HepG2 (cell line): ENCODE data around the gene LRRC8E. TPM values are rescaled to one million over a fixed set of nuclear protein-coding genes. Genes with fewer than 3 reads are reported as not detected.

Source experiments
- ATAC-seq: fragments of 200-7000 bp; cut with Tn5 transposase; 3 replicates; pipeline ENCODE4 v1.9.1; 2020; ENCODE audit warnings: mild to moderate bottlenecking, moderate library complexity
- BruUV-seq: library from RNA; stranded (reverse); fragments of 400-500 nt; replicated peaks from 2 replicates; lab custom pipeline; 2021; lab: Mats Ljungman, UMichigan
- CTCF ChIA-PET: fragments of 300-600 bp; formaldehyde crosslinking; extraction: SDS; loops from one replicate; lab custom pipeline; 2021; ENCODE audit warnings: low total read pairs, inconsistent platforms, low intra/inter-chr PET ratio; lab: Yijun Ruan, JAX
- POLR2A ChIA-PET: fragments of 350-600 bp; sonication (Branson Sonifier 250); formaldehyde crosslinking; loops from one replicate; lab custom pipeline; 2020; ENCODE audit warnings: antibody characterized with exemption, inconsistent platforms; lab: Yijun Ruan, JAX
- DNase-seq: peaks from one replicate; pipeline ENCODE4 v3.0.0-alpha.2; 2015; ENCODE audit warnings: low spot score
- FAIRE-seq: peaks from 3 replicates; lab custom pipeline; 2011; peaks lifted over from hg19 to GRCh38; lab: Jason Lieb, UNC
- H2AFZ ChIP-seq: one replicate; pipeline ENCODE4 v1.6.1; 2011; ENCODE audit warnings: low read length, inconsistent platforms
- H3K27ac ChIP-seq: fragments of 300-600 bp; 3 replicates; pipeline ENCODE4 v1.8.0; 2011; ENCODE audit warnings: mixed run types, mild to moderate bottlenecking, mixed read lengths, low read length, inconsistent platforms; ENCODE audit not compliant: insufficient read depth; ENCODE audit errors: extremely low read length
- H3K27me3 ChIP-seq, 2 experiments: fragments of 200-600 bp in 1 of 2; 2 replicates in 1 of 2; 3 replicates in 1 of 2; pipeline versions ENCODE4 v1.6.0 to v1.8.0; 2011; ENCODE audit warnings: low read length in 2 of 2, mild to moderate bottlenecking in 2 of 2, moderate library complexity in 2 of 2, inconsistent platforms in 1 of 2; ENCODE audit not compliant: insufficient read depth in 2 of 2, control insufficient read depth in 1 of 2
- H3K36me3 ChIP-seq, 2 experiments: fragments of 200-600 bp in 1 of 2; replicated peaks in 1 of 2; 2 replicates in 1 of 2; 3 replicates in 1 of 2; pipeline versions ENCODE4 v1.5.1 to v1.8.0; 2011; ENCODE audit warnings: low read length in 2 of 2, inconsistent platforms in 1 of 2; ENCODE audit not compliant: insufficient read depth in 2 of 2, control insufficient read depth in 1 of 2
- H3K4me1 ChIP-seq: 2 replicates; pipeline ENCODE4 v1.5.1; 2012; ENCODE audit warnings: low read length, inconsistent platforms; ENCODE audit not compliant: insufficient read depth
- H3K4me2 ChIP-seq: 2 replicates; pipeline ENCODE4 v1.6.0; 2011; ENCODE audit warnings: low read depth, low read length, inconsistent platforms
- H3K4me3 ChIP-seq, 3 experiments: fragments of 200-600 bp in 1 of 3; sonication (generic), shearing (Covaris generic) in 1 of 3; replicated peaks in 1 of 3; 2 replicates each; pipeline ENCODE4 v1.5.1; 2011 to 2016; ENCODE audit warnings: low read length in 3 of 3, inconsistent platforms in 2 of 3, low read depth in 2 of 3, mild to moderate bottlenecking in 2 of 3, control low read depth in 1 of 3, mixed read lengths in 1 of 3; ENCODE audit not compliant: insufficient read depth in 1 of 3
- H3K79me2 ChIP-seq: one replicate; pipeline ENCODE4 v1.6.1; 2011; ENCODE audit warnings: low read length, inconsistent platforms; ENCODE audit not compliant: insufficient read depth
- H3K9ac ChIP-seq: 2 replicates; pipeline ENCODE4 v1.6.0; 2011; ENCODE audit warnings: mild to moderate bottlenecking, low read depth, low read length, inconsistent platforms; ENCODE audit not compliant: insufficient read depth
- H3K9me3 ChIP-seq: 2 replicates; pipeline ENCODE4 v1.5.1; 2012; ENCODE audit warnings: mild to moderate bottlenecking, low read length
- H4K20me1 ChIP-seq: 2 replicates; pipeline ENCODE4 v1.6.0; 2011; ENCODE audit warnings: inconsistent platforms, mild to moderate bottlenecking, low read length, moderate library complexity; ENCODE audit not compliant: insufficient read depth
- ARID2 ChIP-seq: sonication (generic); formaldehyde crosslinking; IDR thresholded peaks from 2 replicates; pipeline ENCODE4 v1.8.1; 2022; ENCODE audit warnings: mild to moderate bottlenecking, missing genetic modification reagents, borderline replicate concordance
- ISL2 ChIP-seq: sonication (generic); formaldehyde crosslinking; IDR thresholded peaks from 2 replicates; pipeline ENCODE4 v1.5.0; 2020; ENCODE audit warnings: missing genetic modification reagents
- REXO4 ChIP-seq: sonication (generic); formaldehyde crosslinking; IDR thresholded peaks from 2 replicates; pipeline ENCODE4 v1.8.0; 2022; ENCODE audit warnings: missing genetic modification reagents, mild to moderate bottlenecking, borderline replicate concordance
- ZFP37 ChIP-seq: sonication (generic); formaldehyde crosslinking; IDR thresholded peaks from 2 replicates; pipeline ENCODE4 v1.4.0; 2020; ENCODE audit warnings: missing genetic modification reagents, borderline replicate concordance
- ZMYM3 ChIP-seq: sonication (generic); formaldehyde crosslinking; IDR thresholded peaks from 2 replicates; pipeline ENCODE4 v1.5.1; 2020; ENCODE audit warnings: mild to moderate bottlenecking, missing genetic modification reagents
- ZNF121 ChIP-seq: sonication (generic); formaldehyde crosslinking; IDR thresholded peaks from 2 replicates; pipeline ENCODE4 v1.5.0; 2020; ENCODE audit warnings: mild to moderate bottlenecking, missing genetic modification reagents
- ZNF766 ChIP-seq: sonication (generic); formaldehyde crosslinking; IDR thresholded peaks from 2 replicates; pipeline ENCODE4 v1.5.0; 2020; ENCODE audit warnings: missing genetic modification reagents, borderline replicate concordance
- WGBS: methylation state at CpG from one replicate; pipeline ENCODE4 v1.1.6; 2017; ENCODE audit warnings: low lambda C conversion rate; 5-methylcytosine and 5-hydroxymethylcytosine counted together
- in situ Hi-C: cut with HindIII; loops from 2 replicates; pipeline ENCODE4 v1.10.0; 2017; ENCODE audit warnings: low pct_unique_long_range_greater_than_20kb; ENCODE audit not compliant: extremely low pct_ligation_motif_present
- intact Hi-C: fragments of 100-400 bp; cut with micrococcal nuclease; formaldehyde crosslinking; loops from one replicate; pipeline ENCODE4 v1.10.0; 2022; ENCODE audit not compliant: unreplicated experiment
- polyA plus RNA-seq, 8 experiments: library from polyadenylated mRNA; depleted of rRNA in 3 of 8; stranded (reverse) in 7 of 8; unstranded in 1 of 8; fragments of >200 nt; fragmentation: Illumina TruSeq in 4 of 8; extraction: Trizol in 4 of 8; gene quantifications; 2 replicates each; pipeline versions ENCODE4 v1.2.1 to v1.2.3, GENCODE V29; 2011 to 2016; ENCODE audit warnings: low read depth in 4 of 8, missing spikeins in 1 of 8, mixed read lengths in 1 of 8; ENCODE audit not compliant: insufficient read depth in 1 of 8
- total RNA-seq, 5 experiments: library from RNA; depleted of rRNA; stranded (reverse); fragments of >200 nt; fragmentation: Illumina TruSeq; extraction: Trizol; gene quantifications; 2 replicates each; pipeline ENCODE4 v1.2.3, GENCODE V29; 2016; ENCODE audit warnings: low read depth in 1 of 5
- TF ChIP-seq, protein P1 (sequence below): sonication (generic); formaldehyde crosslinking; IDR thresholded peaks from 2 replicates; pipeline ENCODE4 v1.4.0; 2020; ENCODE audit warnings: mild to moderate bottlenecking, low read depth, missing genetic modification reagents
- TF ChIP-seq, protein P2 (sequence below): IDR thresholded peaks from 2 replicates; pipeline ENCODE4 v1.6.1; 2016

Gene LRRC8E
- total and polyA plus RNA-seq, 2 of the 13 experiments (the other 11 are each of a cell fraction or from before 2014, with no cell fraction given) = 8.0 to 10.3 TPM

DNA sequence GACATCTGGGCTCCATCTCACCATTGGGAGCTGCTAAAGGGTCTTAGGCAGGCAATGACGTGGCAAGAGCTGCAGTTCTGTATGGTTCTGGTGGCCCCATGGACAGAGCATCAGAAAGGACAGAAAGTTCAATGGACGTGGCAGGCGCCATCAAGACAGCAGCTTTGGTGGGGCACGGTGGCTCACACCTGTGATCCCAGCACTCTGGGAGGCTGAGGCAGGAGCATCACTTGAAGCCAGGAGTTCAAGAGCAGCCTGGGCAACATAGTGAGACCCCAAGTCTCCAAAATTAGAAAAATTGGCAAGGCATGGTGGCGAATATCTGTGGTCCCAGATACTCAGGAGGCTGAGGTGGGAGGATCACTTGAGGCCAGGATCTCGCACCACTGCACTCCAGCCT, 48.8 kb upstream of the LRRC8E start:
- Histone ChIP-seq H3K9ac (no peak overlapping the region), H3K36me3 (no peaks in the 10 kb centered on the region), H3K4me3 (no peak overlapping the region), H3K27ac (no peak overlapping the region), H2AFZ (no peak overlapping the region), H3K27me3 (no peaks in the 10 kb centered on the region), H3K4me2 (no peak overlapping the region), H3K4me1 (peaks cover 20% of the 10 kb centered on the region), H4K20me1 (no peaks in the 10 kb centered on the region), H3K79me2 (no peaks in the 10 kb centered on the region), H3K9me3 (no peaks in the 10 kb centered on the region)
- POLR2A ChIA-PET = no interaction called here
- no TSS peak for BruUV-seq
- CTCF ChIA-PET = no interaction called here
- FAIRE-seq (no peak), ATAC-seq (no peak), DNase-seq (no peak)
- 59% methylated on average over 6 of the region's 6 CpGs for WGBS
- TF ChIP-seq ZNF766 (CRISPR knock-in tag) = no peak
- TF ChIP-seq, protein P1, sequence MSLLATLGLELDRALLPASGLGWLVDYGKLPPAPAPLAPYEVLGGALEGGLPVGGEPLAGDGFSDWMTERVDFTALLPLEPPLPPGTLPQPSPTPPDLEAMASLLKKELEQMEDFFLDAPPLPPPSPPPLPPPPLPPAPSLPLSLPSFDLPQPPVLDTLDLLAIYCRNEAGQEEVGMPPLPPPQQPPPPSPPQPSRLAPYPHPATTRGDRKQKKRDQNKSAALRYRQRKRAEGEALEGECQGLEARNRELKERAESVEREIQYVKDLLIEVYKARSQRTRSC = no peak
- no peak for TF ChIP-seq ZFP37 (CRISPR knock-in tag)
- peak; percentile 67; the same call in 1 of the 2 replicates for TF ChIP-seq ZNF121 (CRISPR knock-in tag)
- TF ChIP-seq REXO4 (CRISPR knock-in tag) = no peak
- no peak for TF ChIP-seq ARID2 (CRISPR knock-in tag)
- TF ChIP-seq, protein P2, sequence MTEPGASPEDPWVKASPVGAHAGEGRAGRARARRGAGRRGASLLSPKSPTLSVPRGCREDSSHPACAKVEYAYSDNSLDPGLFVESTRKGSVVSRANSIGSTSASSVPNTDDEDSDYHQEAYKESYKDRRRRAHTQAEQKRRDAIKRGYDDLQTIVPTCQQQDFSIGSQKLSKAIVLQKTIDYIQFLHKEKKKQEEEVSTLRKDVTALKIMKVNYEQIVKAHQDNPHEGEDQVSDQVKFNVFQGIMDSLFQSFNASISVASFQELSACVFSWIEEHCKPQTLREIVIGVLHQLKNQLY (CRISPR knock-in tag) = no peak
- in situ Hi-C loops (no loop called here), intact Hi-C loops (no loop called here)

DNA sequence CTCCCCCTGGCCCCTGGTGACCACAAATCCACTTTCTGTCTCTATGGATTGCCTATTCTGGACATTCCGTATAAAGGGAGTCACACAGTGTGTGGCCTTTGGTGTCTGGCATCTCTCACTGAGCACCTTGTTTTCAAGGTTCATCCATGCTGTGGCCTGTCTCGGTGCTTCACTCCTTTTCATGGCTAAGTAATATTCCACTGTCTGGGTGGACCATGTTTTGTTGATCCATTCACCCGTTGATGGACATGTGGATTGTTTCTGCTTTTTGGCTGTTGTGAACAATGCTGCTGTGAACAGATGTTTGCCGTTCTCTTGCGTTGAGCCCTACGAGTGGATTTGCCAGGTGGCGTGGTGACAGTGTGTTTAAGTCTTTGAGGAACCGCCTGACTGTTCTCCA, 47.7 kb upstream of the LRRC8E start:
- peak; percentile 66 for TF ChIP-seq ZMYM3 (CRISPR knock-in tag)
- no peak for TF ChIP-seq ISL2 (CRISPR knock-in tag)
- H3K79me2 ChIP-seq = no peaks in the 10 kb centered on the region
- DNase-seq (no peak), FAIRE-seq (no peak), ATAC-seq (no peak)
- CTCF ChIA-PET = no interaction called here
- no peaks in the 10 kb centered on the region for H3K9me3 ChIP-seq
- H3K9ac ChIP-seq = no peak overlapping the region
- no peaks in the 10 kb centered on the region for H3K36me3 ChIP-seq
- in situ Hi-C loops (no loop called here), intact Hi-C loops (no loop called here)
- no peaks in the 10 kb centered on the region for H3K27me3 ChIP-seq
- no TSS peak for BruUV-seq
- 79% methylated on average over 8 of the region's 8 CpGs for WGBS
- POLR2A ChIA-PET = no interaction called here
- no peak overlapping the region for H3K4me2 ChIP-seq
- H3K4me1 ChIP-seq = peaks cover 32% of the 10 kb centered on the region
- H4K20me1 ChIP-seq = no peaks in the 10 kb centered on the region
- no peak overlapping the region for H3K27ac ChIP-seq
- H3K4me3 ChIP-seq = no peak overlapping the region
- no peak overlapping the region for H2AFZ ChIP-seq
